Calu3 (cell line): ENCODE data around the gene DMAP1. TPM values are rescaled to one million over a fixed set of nuclear protein-coding genes. Genes with fewer than 3 reads are reported as not detected.

Experiments
- BruUV-seq: library from RNA; stranded (reverse); fragments of 400-500 nt; replicated peaks from 2 replicates; lab custom pipeline; 2021; lab: Mats Ljungman, UMichigan
- CTCF ChIA-PET: fragments of 300-600 bp; sonication (Branson Sonifier 250); formaldehyde crosslinking; loops from one replicate; lab custom pipeline; 2022; ENCODE audit warnings: antibody characterized with exemption; lab: Charles Lee
- DNase-seq: peaks from one replicate; pipeline ENCODE4 v3.0.0; 2022
- H3K27ac Mint-ChIP-seq: one replicate; pipeline ENCODE4 v1.8.0; 2022; ENCODE audit warnings: mixed read lengths; ENCODE audit not compliant: unreplicated experiment
- H3K27me3 Mint-ChIP-seq: one replicate; pipeline ENCODE4 v1.8.0; 2022; ENCODE audit warnings: mixed read lengths; ENCODE audit not compliant: unreplicated experiment
- H3K36me3 Mint-ChIP-seq: one replicate; pipeline ENCODE4 v1.8.0; 2022; ENCODE audit warnings: mild to moderate bottlenecking, moderate library complexity, mixed read lengths; ENCODE audit not compliant: insufficient read depth, unreplicated experiment
- H3K4me1 Mint-ChIP-seq: one replicate; pipeline ENCODE4 v1.8.0; 2022; ENCODE audit warnings: mild to moderate bottlenecking, low read depth, mixed read lengths; ENCODE audit not compliant: unreplicated experiment
- H3K4me3 Mint-ChIP-seq: one replicate; pipeline ENCODE4 v1.8.0; 2022; ENCODE audit warnings: mild to moderate bottlenecking, low read depth, moderate library complexity, mixed read lengths; ENCODE audit not compliant: unreplicated experiment
- H3K9me3 Mint-ChIP-seq: one replicate; pipeline ENCODE4 v1.8.0; 2022; ENCODE audit warnings: low read depth, mixed read lengths; ENCODE audit not compliant: unreplicated experiment
- intact Hi-C: fragments of 100-400 bp; cut with micrococcal nuclease; formaldehyde crosslinking; loops from one replicate; pipeline ENCODE4 v1.10.0; 2022; ENCODE audit not compliant: unreplicated experiment
- total RNA-seq: library from RNA; stranded (reverse); gene quantifications from 2 replicates; pipeline ENCODE4 v1.2.3, GENCODE V29; 2022
- TF ChIP-seq, protein P1 (sequence below): fragments of 200-600 bp; IDR thresholded peaks from one replicate; pipeline ENCODE4 v1.8.0; 2022; ENCODE audit warnings: antibody characterized with exemption; ENCODE audit not compliant: unreplicated experiment

DMAP1 gene
- total RNA-seq, 1 experiment from 2014 or later, result 42.9 TPM

DNA sequence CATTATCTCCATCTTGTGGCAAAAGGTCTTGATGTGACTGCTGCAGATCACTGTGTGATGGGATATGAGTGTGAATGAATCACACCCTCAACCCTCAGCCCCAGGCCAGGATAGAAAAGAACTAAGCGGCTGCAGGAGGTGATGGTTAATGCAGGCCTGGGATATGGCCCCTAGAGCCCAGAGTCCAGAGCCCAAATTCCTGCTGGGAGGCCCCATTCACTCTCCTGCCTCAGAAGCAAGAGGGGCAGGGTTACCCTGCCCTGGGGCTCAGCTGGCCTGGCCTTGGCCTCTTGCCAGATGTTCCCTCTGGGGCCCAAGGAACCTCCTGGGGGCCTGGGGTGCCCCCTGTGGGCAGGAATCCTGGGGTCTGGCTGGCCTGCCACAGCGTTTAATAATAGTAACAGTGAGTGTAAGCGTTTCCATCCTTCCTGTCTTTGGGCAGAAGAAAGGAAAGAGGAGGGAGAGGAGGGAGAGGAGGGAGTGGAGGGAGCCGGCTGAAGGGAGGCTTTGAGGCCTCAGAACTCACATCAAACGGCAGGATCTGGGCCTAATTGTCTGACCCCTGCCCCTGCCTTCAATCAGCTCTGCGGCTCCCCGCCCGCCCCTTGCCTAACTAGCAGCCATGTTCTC is 26.2 kb downstream of the DMAP1 start:
- intact Hi-C loops, result no loop called here
- no TSS peak for BruUV-seq
- H3K4me1 Mint-ChIP-seq, result no peaks in the 10 kb centered on the region
- TF ChIP-seq, protein P1, sequence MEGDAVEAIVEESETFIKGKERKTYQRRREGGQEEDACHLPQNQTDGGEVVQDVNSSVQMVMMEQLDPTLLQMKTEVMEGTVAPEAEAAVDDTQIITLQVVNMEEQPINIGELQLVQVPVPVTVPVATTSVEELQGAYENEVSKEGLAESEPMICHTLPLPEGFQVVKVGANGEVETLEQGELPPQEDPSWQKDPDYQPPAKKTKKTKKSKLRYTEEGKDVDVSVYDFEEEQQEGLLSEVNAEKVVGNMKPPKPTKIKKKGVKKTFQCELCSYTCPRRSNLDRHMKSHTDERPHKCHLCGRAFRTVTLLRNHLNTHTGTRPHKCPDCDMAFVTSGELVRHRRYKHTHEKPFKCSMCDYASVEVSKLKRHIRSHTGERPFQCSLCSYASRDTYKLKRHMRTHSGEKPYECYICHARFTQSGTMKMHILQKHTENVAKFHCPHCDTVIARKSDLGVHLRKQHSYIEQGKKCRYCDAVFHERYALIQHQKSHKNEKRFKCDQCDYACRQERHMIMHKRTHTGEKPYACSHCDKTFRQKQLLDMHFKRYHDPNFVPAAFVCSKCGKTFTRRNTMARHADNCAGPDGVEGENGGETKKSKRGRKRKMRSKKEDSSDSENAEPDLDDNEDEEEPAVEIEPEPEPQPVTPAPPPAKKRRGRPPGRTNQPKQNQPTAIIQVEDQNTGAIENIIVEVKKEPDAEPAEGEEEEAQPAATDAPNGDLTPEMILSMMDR, result no peak
- H3K27me3 Mint-ChIP-seq, result no peaks in the 10 kb centered on the region
- H3K4me3 Mint-ChIP-seq, result no peak overlapping the region
- no peaks in the 10 kb centered on the region for H3K36me3 Mint-ChIP-seq
- H3K9me3 Mint-ChIP-seq, result no peaks in the 10 kb centered on the region
- CTCF ChIA-PET, result interaction anchor here (0.6 to 1.6 kb wide), 2 partner anchors 22 to 99 kb away, joined by 5 to 6 read pairs; no protein-coding TSS in a partner anchor
- H3K27ac Mint-ChIP-seq, result no peak overlapping the region
- no peak for DNase-seq

DNA sequence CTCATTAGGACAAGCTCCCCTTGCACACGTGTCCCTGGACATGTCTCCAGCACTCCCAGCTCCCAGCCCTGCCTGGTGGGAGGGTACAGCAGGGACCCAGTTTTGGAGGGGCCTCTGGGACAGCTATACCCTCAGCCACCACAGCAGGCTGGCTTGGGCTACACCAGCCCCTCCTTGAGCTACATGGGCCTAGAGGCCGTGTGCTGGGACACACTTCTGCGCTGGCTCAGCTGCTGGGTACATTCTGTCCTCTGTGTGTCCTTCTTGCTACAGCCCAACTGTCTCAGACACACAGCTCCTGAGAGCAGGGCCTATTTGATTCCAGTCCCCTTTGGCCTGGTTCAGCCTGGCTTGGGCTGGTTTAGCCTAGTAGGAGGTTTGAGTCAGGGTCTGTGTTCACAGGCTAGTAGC is 26.7 kb downstream of the DMAP1 start:
- Mint-ChIP-seq H3K4me3 (no peak overlapping the region), H3K27ac (no peak overlapping the region), H3K4me1 (no peaks in the 10 kb centered on the region), H3K27me3 (no peaks in the 10 kb centered on the region), H3K9me3 (no peaks in the 10 kb centered on the region), H3K36me3 (no peaks in the 10 kb centered on the region)
- CTCF ChIA-PET, result interaction anchor here (1.6 kb wide), 1 partner anchor 22 kb away, joined by 5 read pairs; no protein-coding TSS in a partner anchor
- TF ChIP-seq, protein P1, result no peak
- DNase-seq, result no peak
- intact Hi-C loops, result no loop called here
- BruUV-seq, result no TSS peak

GRCh38 chr1:44240802-44241671 is 27.8 kb downstream of the DMAP1 start:
- Mint-ChIP-seq H3K9me3 (no peaks in the 10 kb centered on the region), H3K4me1 (no peaks in the 10 kb centered on the region), H3K27ac (no peak overlapping the region), H3K4me3 (no peak overlapping the region), H3K36me3 (no peaks in the 10 kb centered on the region), H3K27me3 (no peaks in the 10 kb centered on the region)
- no TSS peak for BruUV-seq
- DNase-seq, result no peak
- CTCF ChIA-PET, result interaction anchor here (1.6 kb wide), 1 partner anchor 23 kb away, joined by 5 read pairs; no protein-coding TSS in a partner anchor
- intact Hi-C loops, result no loop called here
- TF ChIP-seq, protein P1, result no peak

DNA sequence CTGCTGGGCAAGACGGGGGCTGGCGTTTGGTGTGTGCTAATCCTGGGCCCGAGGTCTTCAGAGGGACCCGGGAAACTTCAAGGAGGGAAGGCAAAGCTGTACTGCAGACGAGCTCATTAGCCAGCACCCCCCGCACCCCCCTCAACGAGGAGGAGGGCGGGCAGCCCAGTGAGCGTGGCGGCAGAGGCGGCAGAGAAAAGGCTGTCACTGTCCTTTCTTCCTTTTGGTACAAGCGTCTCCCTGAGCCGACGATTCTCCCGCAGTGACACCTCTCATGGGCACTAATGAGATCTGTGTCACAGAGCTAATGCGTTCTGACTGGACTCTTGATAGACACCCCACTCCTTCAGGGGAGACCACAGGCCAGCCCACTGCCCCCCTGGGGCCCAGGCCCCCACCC is 29.5 kb downstream of the DMAP1 start:
- no TSS peak for BruUV-seq
- Mint-ChIP-seq H3K36me3 (no peaks in the 10 kb centered on the region), H3K4me1 (no peaks in the 10 kb centered on the region), H3K27ac (no peak overlapping the region), H3K4me3 (no peak overlapping the region), H3K9me3 (no peaks in the 10 kb centered on the region), H3K27me3 (no peaks in the 10 kb centered on the region)
- CTCF ChIA-PET, result interaction anchor here (1.1 to 1.4 kb wide), 2 partner anchors 18 to 149 kb away, joined by 3 read pairs; no protein-coding TSS in a partner anchor
- intact Hi-C loops, result no loop called here
- TF ChIP-seq, protein P1, result no peak
- DNase-seq, result no peak
